ENCODE data around the gene GMPR. TPM values are rescaled to one million over a fixed set of nuclear protein-coding genes. Genes with fewer than 3 reads are reported as not detected.
"Not testable (repeated sequence)": the region's sequence is repeated elsewhere in the genome, so short reads cannot be mapped to it uniquely, and the experiment has no call there.

The GMPR gene
- total and polyA plus RNA-seq, 2 donors (not counting 3 experiments of a cell fraction or from before 2014, with no cell fraction given), result 36.3 to 64.0 TPM

- no peaks in the 10 kb centered on the region for H3K9me1 ChIP-seq (replicated peaks; ENCODE audit: control insufficient read depth, extremely low read depth, insufficient read depth, low read length)
- intact Hi-C loops (cut with micrococcal nuclease), result no loop called here
These were observed 29.3 kb downstream of the GMPR start for GRCh38 chr6:16267428-16268263.

GRCh38 chr6:16269442-16270070 lies 31.2 kb downstream of the GMPR start:
- BruUV-seq (replicated peaks); H3K27ac ChIP-seq (ENCODE audit: insufficient read depth, low read depth, low read length); H3K4me1 ChIP-seq (ENCODE audit: control insufficient read depth, extremely low read depth, insufficient read depth, low read length); H2AFZ ChIP-seq (ENCODE audit: low read depth, low read length); H3K4me2 ChIP-seq (ENCODE audit: insufficient read depth, low read length); FAIRE-seq; dilution Hi-C loops (cut with MboI; ENCODE audit: extremely low pct_ligation_motif_present, low sequenced_read_pairs); H4K20me1 ChIP-seq (replicated peaks; ENCODE audit: control insufficient read depth, extremely low read depth, insufficient read depth, low read length); H3K27me3 ChIP-seq (ENCODE audit: control insufficient read depth in 2 of 2, insufficient read depth in 2 of 2, low read length in 2 of 2); H3K9me1 ChIP-seq (replicated peaks; ENCODE audit: control insufficient read depth, extremely low read depth, insufficient read depth, low read length); H3K36me3 ChIP-seq (ENCODE audit: control insufficient read depth in 2 of 2, extremely low read depth in 1 of 2, insufficient read depth in 2 of 2, low read length in 2 of 2); POLR2A ChIA-PET; CTCF ChIA-PET; H3K79me2 ChIP-seq (ENCODE audit: control insufficient read depth, insufficient read depth, low read length); H3K4me3 ChIP-seq (replicated peaks in 1 of 3; ENCODE audit: insufficient read depth in 1 of 3, low read depth in 1 of 3, low read length in 3 of 3); H3K9ac ChIP-seq (replicated peaks; ENCODE audit: extremely low read depth, insufficient read depth, low read length); intact Hi-C loops (cut with micrococcal nuclease); H3K9me3 ChIP-seq (replicated peaks; ENCODE audit: control insufficient read depth, insufficient read depth, low read length); DNase-seq (ENCODE audit: low read depth, low spot score): not testable (repeated sequence)

More at GRCh38 chr6:16267428-16268263, 29.3 kb downstream of the GMPR start:
- ChIA-PET CTCF (interaction anchor here (1.7 kb wide), 1 partner anchor 10 kb away, joined by 4 read pairs; no protein-coding TSS in a partner anchor), POLR2A (no interaction called here)
- TF ChIP-seq CTCF (IDR thresholded peaks at IDR 0.05; ENCODE audit: extremely low read depth in 1 of 2, insufficient read depth in 1 of 2, low read depth in 1 of 2, low read length in 2 of 2) (no peak), GATA2 (IDR thresholded peaks at IDR 0.05; ENCODE audit: insufficient read depth, insufficient read length, low read depth, low read length) (no peak), FOS (IDR thresholded peaks at IDR 0.05; ENCODE audit: borderline replicate concordance, insufficient read depth, low read length) (no peak), POLR2A (IDR thresholded peaks at IDR 0.05; ENCODE audit: low read depth, low read length) (no peak), JUN (IDR thresholded peaks at IDR 0.05; ENCODE audit: borderline replicate concordance, insufficient read depth, insufficient read length, low read depth) (no peak), MAX (IDR thresholded peaks at IDR 0.05; ENCODE audit: insufficient read depth, insufficient read length) (no peak), POLR2AphosphoS5 (IDR thresholded peaks at IDR 0.05; ENCODE audit: insufficient read depth, low read depth, low read length) (no peak), EZH2 (IDR thresholded peaks at IDR 0.05; ENCODE audit: borderline replicate concordance, low read depth, low read length, severe bottlenecking) (no peak), MYC (IDR thresholded peaks at IDR 0.05; ENCODE audit: low read depth, low read length) (no peak)
- DNase-seq (ENCODE audit: low read depth, low spot score) (no peak), FAIRE-seq (no peak)
- H3K9ac ChIP-seq (replicated peaks; ENCODE audit: extremely low read depth, insufficient read depth, low read length), result no peak overlapping the region
- H3K27ac ChIP-seq (ENCODE audit: insufficient read depth, low read depth, low read length), result no peak overlapping the region
- no peaks in the 10 kb centered on the region for H4K20me1 ChIP-seq (replicated peaks; ENCODE audit: control insufficient read depth, extremely low read depth, insufficient read depth, low read length)
- H3K4me3 ChIP-seq (replicated peaks in 1 of 3; ENCODE audit: insufficient read depth in 1 of 3, low read depth in 1 of 3, low read length in 3 of 3), result no peak overlapping the region
- no peaks in the 10 kb centered on the region for H3K27me3 ChIP-seq (ENCODE audit: control insufficient read depth in 2 of 2, insufficient read depth in 2 of 2, low read length in 2 of 2)
- no peaks in the 10 kb centered on the region for H3K4me1 ChIP-seq (ENCODE audit: control insufficient read depth, extremely low read depth, insufficient read depth, low read length)
- no peak overlapping the region for H3K4me2 ChIP-seq (ENCODE audit: insufficient read depth, low read length)
- BruUV-seq (replicated peaks), result no TSS peak
- H3K9me3 ChIP-seq (replicated peaks; ENCODE audit: control insufficient read depth, insufficient read depth, low read length), result no peaks in the 10 kb centered on the region
- H2AFZ ChIP-seq (ENCODE audit: low read depth, low read length), result no peak overlapping the region
- dilution Hi-C loops (cut with MboI; ENCODE audit: extremely low pct_ligation_motif_present, low sequenced_read_pairs), result no loop called here
- H3K36me3 ChIP-seq (ENCODE audit: control insufficient read depth in 2 of 2, extremely low read depth in 1 of 2, insufficient read depth in 2 of 2, low read length in 2 of 2), result no peaks in the 10 kb centered on the region
- H3K79me2 ChIP-seq (ENCODE audit: control insufficient read depth, insufficient read depth, low read length), result no peaks in the 10 kb centered on the region

Data from endothelial cell of umbilical vein (primary cell).